RWPE2 (cell line): ENCODE data around the gene DAZAP1.

Experiments used
- ATAC-seq: fragments of 200-7000 bp; cut with Tn5 transposase; 3 replicates; pipeline ENCODE4 v1.9.1; 2021; ENCODE audit warnings: low read depth
- DNase-seq: peaks from one replicate; pipeline ENCODE4 v3.0.0-alpha.2; 2020; ENCODE audit warnings: low spot score
- H3K27ac ChIP-seq: fragments of 450-650 bp; 2 replicates; pipeline ENCODE4 v1.5.1; 2017; ENCODE audit warnings: mild to moderate bottlenecking; ENCODE audit not compliant: poor library complexity, severe bottlenecking
- H3K27me3 ChIP-seq: fragments of 250-450 bp; sonication (Bioruptor Pico); 2 replicates; pipeline ENCODE4 v1.5.1; 2021; ENCODE audit warnings: mild to moderate bottlenecking, moderate library complexity; ENCODE audit not compliant: insufficient read depth, poor library complexity, severe bottlenecking
- H3K36me3 ChIP-seq: fragments of 250-450 bp; sonication (Bioruptor Pico); 2 replicates; pipeline ENCODE4 v1.5.1; 2020; ENCODE audit warnings: low read depth, mild to moderate bottlenecking, moderate library complexity
- H3K4me1 ChIP-seq: fragments of 250-450 bp; sonication (Bioruptor Pico); 2 replicates; pipeline ENCODE4 v1.5.1; 2021; ENCODE audit warnings: mild to moderate bottlenecking, moderate library complexity; ENCODE audit not compliant: insufficient read depth, poor library complexity, severe bottlenecking
- H3K4me3 ChIP-seq: fragments of 250-450 bp; sonication (Bioruptor Pico); 2 replicates; pipeline ENCODE4 v1.5.1; 2021; ENCODE audit warnings: mild to moderate bottlenecking, moderate library complexity; ENCODE audit not compliant: severe bottlenecking
- H3K9me3 ChIP-seq: fragments of 250-450 bp; sonication (Bioruptor Pico); 2 replicates; pipeline ENCODE4 v1.5.1; 2021; ENCODE audit warnings: mild to moderate bottlenecking, moderate library complexity; ENCODE audit not compliant: severe bottlenecking
- TF ChIP-seq, protein P1 (sequence below): fragments of 450-650 bp; IDR thresholded peaks from one replicate; pipeline ENCODE4 v1.5.1; 2017; ENCODE audit warnings: mild to moderate bottlenecking, moderate library complexity; ENCODE audit not compliant: poor library complexity, severe bottlenecking

DAZAP1 gene

DNA sequence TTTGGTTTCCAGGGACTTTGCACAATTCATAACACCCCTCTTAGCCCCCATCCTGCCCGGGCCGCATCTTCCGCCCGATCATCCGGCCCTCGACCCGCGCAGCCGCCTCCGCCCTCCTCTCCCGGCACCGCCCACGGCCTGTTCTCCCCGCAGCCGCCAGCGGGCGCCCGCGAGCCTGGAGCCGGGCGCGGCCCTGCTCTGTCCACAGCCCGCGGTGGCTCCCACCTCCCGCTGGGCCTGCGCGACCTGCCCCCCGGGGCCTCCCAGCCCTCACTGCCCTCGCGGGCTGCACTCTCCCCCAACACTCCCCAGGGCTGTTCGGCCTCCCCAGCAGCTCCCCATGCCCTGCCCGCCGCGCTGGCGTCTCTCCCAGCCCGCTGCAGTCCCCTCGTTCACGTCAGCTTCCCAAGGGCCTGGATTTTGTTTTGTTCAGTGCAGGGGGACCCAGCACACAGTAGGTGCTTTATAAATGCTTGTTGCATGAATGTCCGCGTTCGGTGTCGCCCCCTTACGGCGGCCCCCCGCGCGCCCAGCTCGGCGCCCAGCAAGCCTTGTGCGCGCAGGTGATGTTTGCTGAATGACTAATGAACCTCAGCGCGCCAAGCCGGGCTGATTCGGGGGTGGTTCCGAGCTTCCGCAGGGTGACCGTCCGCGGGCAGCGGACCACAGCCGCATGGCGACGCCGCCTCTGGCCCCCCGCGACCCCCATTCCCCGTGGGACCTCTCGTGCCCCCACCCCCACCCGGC is 38.0 kb downstream of the DAZAP1 start:
- ATAC-seq = peak; percentile 75
- Histone ChIP-seq H3K4me1 (peaks cover under 1% of the 10 kb centered on the region), H3K27me3 (peaks cover 35% of the 10 kb centered on the region), H3K9me3 (no peaks in the 10 kb centered on the region), H3K4me3 (peak overlapping the region; percentile 9), H3K27ac (no peak overlapping the region), H3K36me3 (peaks cover 25% of the 10 kb centered on the region)
- no peak for DNase-seq
- TF ChIP-seq, protein P1, sequence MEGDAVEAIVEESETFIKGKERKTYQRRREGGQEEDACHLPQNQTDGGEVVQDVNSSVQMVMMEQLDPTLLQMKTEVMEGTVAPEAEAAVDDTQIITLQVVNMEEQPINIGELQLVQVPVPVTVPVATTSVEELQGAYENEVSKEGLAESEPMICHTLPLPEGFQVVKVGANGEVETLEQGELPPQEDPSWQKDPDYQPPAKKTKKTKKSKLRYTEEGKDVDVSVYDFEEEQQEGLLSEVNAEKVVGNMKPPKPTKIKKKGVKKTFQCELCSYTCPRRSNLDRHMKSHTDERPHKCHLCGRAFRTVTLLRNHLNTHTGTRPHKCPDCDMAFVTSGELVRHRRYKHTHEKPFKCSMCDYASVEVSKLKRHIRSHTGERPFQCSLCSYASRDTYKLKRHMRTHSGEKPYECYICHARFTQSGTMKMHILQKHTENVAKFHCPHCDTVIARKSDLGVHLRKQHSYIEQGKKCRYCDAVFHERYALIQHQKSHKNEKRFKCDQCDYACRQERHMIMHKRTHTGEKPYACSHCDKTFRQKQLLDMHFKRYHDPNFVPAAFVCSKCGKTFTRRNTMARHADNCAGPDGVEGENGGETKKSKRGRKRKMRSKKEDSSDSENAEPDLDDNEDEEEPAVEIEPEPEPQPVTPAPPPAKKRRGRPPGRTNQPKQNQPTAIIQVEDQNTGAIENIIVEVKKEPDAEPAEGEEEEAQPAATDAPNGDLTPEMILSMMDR = peak; percentile 94

GRCh38 chr19:1445932-1446712 is 38.7 kb downstream of the DAZAP1 start:
- H3K27me3 ChIP-seq = peaks cover 43% of the 10 kb centered on the region
- peaks cover 17% of the 10 kb centered on the region for H3K36me3 ChIP-seq
- TF ChIP-seq, protein P1 = no peak
- no peaks in the 10 kb centered on the region for H3K4me1 ChIP-seq
- DNase-seq (no peak), ATAC-seq (no peak; the same call in 2 of the 3 replicates)
- H3K4me3 ChIP-seq = peak overlapping the region; percentile 9
- H3K9me3 ChIP-seq = no peaks in the 10 kb centered on the region
- H3K27ac ChIP-seq = no peak overlapping the region

DNA sequence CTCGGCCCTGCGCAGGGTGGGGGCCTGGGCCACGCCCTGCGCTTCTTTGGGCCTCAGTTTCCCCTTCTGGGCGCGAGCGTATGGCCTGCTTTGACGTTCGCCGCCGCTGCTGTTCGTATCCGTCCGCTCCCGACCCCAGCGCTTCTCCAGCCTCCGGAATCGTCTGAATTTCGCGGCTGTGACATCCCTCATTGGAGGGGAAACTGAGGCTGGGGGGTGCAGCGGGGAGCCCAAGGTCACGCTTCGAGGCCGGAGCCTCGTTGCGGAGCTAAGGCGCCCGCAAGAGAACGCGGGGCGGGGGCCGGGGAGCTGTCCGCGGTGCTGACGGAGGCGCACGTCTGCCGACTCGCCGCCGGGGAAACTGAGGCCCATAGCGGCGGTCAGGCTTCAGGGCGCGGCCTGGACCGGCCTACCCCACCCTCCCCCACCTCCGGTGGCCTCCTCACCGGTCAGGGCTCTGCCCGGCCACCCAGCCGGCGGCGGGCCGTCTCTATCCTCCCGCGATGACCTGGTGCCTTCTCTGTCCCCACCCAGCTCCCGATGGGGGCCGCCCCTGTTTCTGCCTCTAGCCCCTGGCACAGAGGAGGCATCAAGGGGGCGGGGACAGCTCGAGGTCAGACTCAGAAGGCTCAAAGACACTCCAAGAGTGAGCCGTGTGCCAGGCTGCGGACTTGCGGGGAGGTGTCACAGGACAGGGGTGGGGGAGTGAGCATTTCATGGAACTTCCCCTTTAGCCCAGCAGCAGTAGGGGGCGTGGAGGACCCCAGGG is 39.5 kb downstream of the DAZAP1 start:
- Histone ChIP-seq H3K27ac (no peak overlapping the region), H3K27me3 (peaks cover 51% of the 10 kb centered on the region), H3K9me3 (no peaks in the 10 kb centered on the region), H3K4me1 (no peaks in the 10 kb centered on the region), H3K36me3 (peaks cover 10% of the 10 kb centered on the region), H3K4me3 (no peak overlapping the region)
- ATAC-seq = no peak
- no peak for DNase-seq
- TF ChIP-seq, protein P1 = no peak

GRCh38 chr19:1447504-1447903 is 40.1 kb downstream of the DAZAP1 start:
- peaks cover 57% of the 10 kb centered on the region for H3K27me3 ChIP-seq

More at GRCh38 chr19:1447504-1447903, 40.1 kb downstream of the DAZAP1 start:
- TF ChIP-seq, protein P1 = no peak
- no peak overlapping the region for H3K4me3 ChIP-seq
- no peak overlapping the region for H3K27ac ChIP-seq
- H3K4me1 ChIP-seq = no peaks in the 10 kb centered on the region
- peaks cover 3% of the 10 kb centered on the region; the same call in 1 of the 2 replicates for H3K36me3 ChIP-seq
- DNase-seq (no peak), ATAC-seq (no peak)
- H3K9me3 ChIP-seq = no peaks in the 10 kb centered on the region
